ENCODE data around the gene XRCC3. TPM values are rescaled to one million over a fixed set of nuclear protein-coding genes. Genes with fewer than 3 reads are reported as not detected.
A peak's percentile ranks its signal among the peaks of the same experiment; 100 is the strongest.

XRCC3 gene
- total and polyA plus RNA-seq, 2 of the 8 experiments (the other 6 are each of a cell fraction or from before 2014, with no cell fraction given): 36.9 to 41.8 TPM

DNA sequence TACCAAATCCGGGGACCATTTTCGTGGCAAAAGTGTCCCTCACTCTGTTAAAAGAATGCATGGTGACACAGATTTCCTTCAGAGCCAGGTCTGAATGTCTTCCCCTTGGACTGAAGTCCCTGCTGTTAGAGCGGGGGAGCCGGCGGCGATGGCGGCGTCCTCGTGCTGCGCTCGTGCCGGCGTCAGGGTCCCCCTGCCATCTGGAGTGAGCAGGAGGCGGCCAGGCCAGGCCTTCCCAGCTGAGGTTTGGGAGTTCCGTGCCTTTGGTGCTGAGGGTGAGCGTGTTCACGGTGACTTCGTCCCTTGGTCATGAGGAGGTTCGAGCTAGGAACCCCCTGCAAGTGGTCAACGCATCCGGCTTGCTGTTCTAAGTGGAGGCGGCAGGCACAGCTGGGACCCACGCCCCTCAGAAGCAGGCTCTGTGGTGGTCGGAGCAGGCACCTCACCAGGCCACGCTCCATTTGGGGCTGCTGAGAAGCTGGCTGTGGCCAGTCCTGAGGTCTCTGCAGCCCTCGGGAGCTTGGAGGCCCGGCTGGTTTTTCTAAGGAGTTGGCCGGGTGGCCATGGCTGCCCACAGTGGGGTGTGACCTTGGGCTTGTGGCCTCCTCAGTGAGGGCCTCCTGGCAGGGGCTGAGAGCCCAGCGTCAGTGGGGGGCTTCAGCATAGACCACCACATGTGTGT, 9.9 kb upstream of the XRCC3 start:
- CTCF ChIA-PET (ENCODE audit: partially characterized antibody): no interaction called here
- peaks cover 15 to 24% of the 10 kb centered on the region in 2 experiments for H4K20me1 ChIP-seq (replicated peaks in 1 of 2; ENCODE audit: control insufficient read depth in 1 of 2, insufficient read depth in 2 of 2, low read length in 2 of 2)
- H3K23me2 ChIP-seq (ENCODE audit: low read depth, low read length): no peaks in the 10 kb centered on the region
- no peak overlapping the region for H2AK5ac ChIP-seq (ENCODE audit: low read depth, low read length)
- peaks cover 0 to 3% (median 0%) of the 10 kb centered on the region in 4 experiments; a peak in 1 of 7 replicates for H3K4me1 ChIP-seq (replicated peaks in 1 of 4; ENCODE audit: control insufficient read depth in 3 of 4, insufficient read depth in 4 of 4, low read length in 3 of 4)
- H2AFZ ChIP-seq (ENCODE audit: low read length): no peak overlapping the region
- H4K8ac ChIP-seq (ENCODE audit: extremely low read depth, insufficient read depth, low read length): no peak overlapping the region; the same call in 1 of the 2 replicates
- WGBS, 2 experiments (ENCODE audit: extremely low coverage in 1 of 2, insufficient coverage in 1 of 2, insufficient read length in 1 of 2, insufficient replicate concordance in 2 of 2, low coverage in 1 of 2, low lambda C conversion rate in 2 of 2, missing lambda C conversion rate in 1 of 2): 92% methylated on average over 29 of the region's 29 CpGs; no CpG with 5 or more reads in 1 of the 2 experiments
- H3K79me1 ChIP-seq (ENCODE audit: low read depth, low read length): peaks cover 14% of the 10 kb centered on the region
- H3K56ac ChIP-seq (replicated peaks; ENCODE audit: insufficient read length, low read depth, low read length): peak overlapping the region; percentile 30
- FAIRE-seq: no peak
- H3K36me3 ChIP-seq (ENCODE audit: control insufficient read depth in 2 of 4, insufficient read depth in 4 of 4, low read length in 3 of 4): peaks cover 4 to 19% (median 10%) of the 10 kb centered on the region in 4 experiments; a peak in 6 of 8 replicates
- H2BK15ac ChIP-seq (ENCODE audit: low read length): no peak overlapping the region
- no peaks in the 10 kb centered on the region for H3K27me3 ChIP-seq (replicated peaks in 1 of 4; ENCODE audit: control insufficient read depth in 3 of 4, extremely low read depth in 1 of 4, insufficient read depth in 3 of 4, low read length in 3 of 4)
- H3K4me3 ChIP-seq (ENCODE audit: extremely low read depth in 1 of 4, insufficient read depth in 2 of 4, low read depth in 3 of 4, low read length in 4 of 4): no peak overlapping the region
- DNase-seq (ENCODE audit: low read depth in 1 of 2, low spot score in 2 of 2): no peak
- no peak overlapping the region for H3K18ac ChIP-seq (ENCODE audit: extremely low read depth, low read length)
- H2BK12ac ChIP-seq (ENCODE audit: low read depth, low read length): no peak overlapping the region
- H4K91ac ChIP-seq (replicated peaks; ENCODE audit: insufficient read length, low read length): no peak overlapping the region
- H3K4ac ChIP-seq (replicated peaks; ENCODE audit: insufficient read length, low read depth, low read length): no peak overlapping the region
- H3K9ac ChIP-seq (replicated peaks in 1 of 4; ENCODE audit: extremely low read depth in 1 of 4, low read depth in 3 of 4, low read length in 3 of 4): no peak overlapping the region
- H3K14ac ChIP-seq (ENCODE audit: insufficient read length): no peak overlapping the region
- no peak overlapping the region for H2BK5ac ChIP-seq (ENCODE audit: low read depth, low read length)
- H3K79me2 ChIP-seq (ENCODE audit: control insufficient read depth in 1 of 2, insufficient read depth in 2 of 2, low read length in 2 of 2): peaks cover 0 to 41% of the 10 kb centered on the region in 2 experiments; a peak in 2 of 4 replicates
- POLR2A ChIA-PET (ENCODE audit: partially characterized antibody): interaction anchor here (1.4 to 2.4 kb wide), 3 partner anchors 9 to 21 kb away, joined by 3 to 9 read pairs (median 5); partner anchors contain the start of genes XRCC3 and ZFYVE21
- no peak overlapping the region for H4K5ac ChIP-seq (ENCODE audit: insufficient read length, low read depth, low read length)
- no peak for TF ChIP-seq TEAD4 (IDR thresholded peaks at IDR 0.05; ENCODE audit: low read depth, low read length)
- no peak for TF ChIP-seq NRF1 (IDR thresholded peaks at IDR 0.05; ENCODE audit: low read depth, low read length)
- no peak for TF ChIP-seq SP4 (IDR thresholded peaks at IDR 0.05; ENCODE audit: low read length)
- TF ChIP-seq, protein P1, sequence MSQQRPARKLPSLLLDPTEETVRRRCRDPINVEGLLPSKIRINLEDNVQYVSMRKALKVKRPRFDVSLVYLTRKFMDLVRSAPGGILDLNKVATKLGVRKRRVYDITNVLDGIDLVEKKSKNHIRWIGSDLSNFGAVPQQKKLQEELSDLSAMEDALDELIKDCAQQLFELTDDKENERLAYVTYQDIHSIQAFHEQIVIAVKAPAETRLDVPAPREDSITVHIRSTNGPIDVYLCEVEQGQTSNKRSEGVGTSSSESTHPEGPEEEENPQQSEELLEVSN (IDR thresholded peaks at IDR 0.05): no peak
- no peaks in the 10 kb centered on the region for H3K9me3 ChIP-seq (ENCODE audit: insufficient read depth in 2 of 2, low read depth in 1 of 2, low read length in 1 of 2)
- H3K27ac ChIP-seq (ENCODE audit: low read depth, low read length): no peak overlapping the region
- no peak overlapping the region for H3K23ac ChIP-seq (ENCODE audit: insufficient read length)
- H3K4me2 ChIP-seq (ENCODE audit: insufficient read depth in 1 of 2, low read depth in 2 of 2, low read length in 2 of 2): no peak overlapping the region
- H2BK120ac ChIP-seq (replicated peaks; ENCODE audit: low read depth, low read length): no peak overlapping the region
- no peak overlapping the region for H2BK20ac ChIP-seq (ENCODE audit: low read length)

All from H1 (cell line).